Vagina (tissue), 2 donors: Measurements from ENCODE around the gene NHERF2. TPM values are rescaled to one million over a fixed set of nuclear protein-coding genes. Genes with fewer than 3 reads are reported as not detected.

Experiments
- DNase-seq, 2 donors: peaks; one replicate each; pipeline ENCODE4 v3.0.0-alpha.2; 2017; ENCODE audit errors: extremely low spot score in 2 of 2
- H3K27ac ChIP-seq: fragments of 200-600 bp; sonication (generic); one replicate; pipeline ENCODE4 v1.5.1; 2019
- H3K27me3 ChIP-seq: fragments of 200-600 bp; sonication (generic); one replicate; pipeline ENCODE4 v1.5.1; 2019
- H3K36me3 ChIP-seq, 2 donors: fragments of 200-600 bp; sonication (generic); one replicate each; pipeline ENCODE4 v1.5.1; 2017 to 2019
- H3K4me1 ChIP-seq: fragments of 200-600 bp; sonication (generic); one replicate; pipeline ENCODE4 v1.5.1; 2019
- H3K4me3 ChIP-seq, 2 donors: fragments of 200-600 bp; sonication (generic); 1 replicate in 1 of 2; 2 replicates in 1 of 2; pipeline ENCODE4 v1.5.1; 2016 to 2019
- H3K9me3 ChIP-seq: fragments of 200-600 bp; sonication (generic); one replicate; pipeline ENCODE4 v1.5.1; 2019
- CTCF ChIP-seq, 3 experiments: fragments of 450-650 bp in 2 of 3; fragments of 200-600 bp in 1 of 3; sonication (generic) in 1 of 3; IDR thresholded peaks; one replicate each; pipeline ENCODE4 v1.5.1; 2017 to 2019; ENCODE audit warnings: antibody characterized with exemption in 3 of 3, mild to moderate bottlenecking in 2 of 3, moderate library complexity in 2 of 3
- POLR2A ChIP-seq, 2 donors: fragments of 450-650 bp; IDR thresholded peaks; one replicate each; pipeline ENCODE4 v1.6.1; 2017; ENCODE audit warnings: antibody characterized with exemption in 2 of 2, mild to moderate bottlenecking in 2 of 2, moderate library complexity in 2 of 2
- POLR2AphosphoS5 ChIP-seq, 2 donors: sonication (generic); formaldehyde crosslinking; IDR thresholded peaks; one replicate each; pipeline ENCODE4 v1.9.0; 2017; ENCODE audit warnings: antibody characterized with exemption in 2 of 2, mild to moderate bottlenecking in 2 of 2, low read depth in 1 of 2; ENCODE audit not compliant: insufficient read depth in 1 of 2
- intact Hi-C: fragments of 100-400 bp; cut with DNase I; formaldehyde crosslinking; loops from one replicate; pipeline ENCODE4 v1.15.1; 2023
- total RNA-seq: library from RNA; depleted of rRNA; stranded (reverse); fragments of >200 nt; gene quantifications from one replicate; pipeline ENCODE4 v1.2.3, GENCODE V29; 2016

NHERF2 gene
- total RNA-seq, 1 donor from 2014 or later: 44.7 TPM

GRCh38 chr16:1985466-1986150 is 41.1 kb upstream of the NHERF2 start:
- Histone ChIP-seq H3K27ac (no peak overlapping the region), H3K4me1 (peaks cover 27% of the 10 kb centered on the region), H3K27me3 (peaks cover under 1% of the 10 kb centered on the region), H3K36me3 (peaks cover 0 to 13% of the 10 kb centered on the region in 2 donors), H3K4me3 (no peak overlapping the region), H3K9me3 (no peaks in the 10 kb centered on the region)
- intact Hi-C loops: no loop called here
- TF ChIP-seq POLR2AphosphoS5 (IDR thresholded peaks at IDR 0.05; ENCODE audit: insufficient read depth in 1 of 2, low read depth in 1 of 2) (no peak), POLR2A (IDR thresholded peaks at IDR 0.05) (no peak), CTCF (IDR thresholded peaks at IDR 0.05) (no peak)
- DNase-seq: no peak

- H3K4me1 ChIP-seq: peaks cover 43% of the 10 kb centered on the region
- no peak overlapping the region for H3K27ac ChIP-seq
- no peak for DNase-seq
- no peak overlapping the region for H3K4me3 ChIP-seq
- peaks cover 9% of the 10 kb centered on the region for H3K27me3 ChIP-seq
- H3K9me3 ChIP-seq: no peaks in the 10 kb centered on the region
- H3K36me3 ChIP-seq: peaks cover 0 to 13% of the 10 kb centered on the region in 2 donors
- TF ChIP-seq POLR2A (IDR thresholded peaks at IDR 0.05) (no peak), POLR2AphosphoS5 (IDR thresholded peaks at IDR 0.05; ENCODE audit: insufficient read depth in 1 of 2, low read depth in 1 of 2) (no peak), CTCF (IDR thresholded peaks at IDR 0.05) (no peak)
- intact Hi-C loops: no loop called here
These were observed 39.5 kb upstream of the NHERF2 start for GRCh38 chr16:1987198-1987597.

- intact Hi-C loops: no loop called here
- DNase-seq: no peak
- no peaks in the 10 kb centered on the region for H3K9me3 ChIP-seq
- H3K4me3 ChIP-seq: peak within 1 kb of the TSS; percentile 20 to 25
- peaks cover 9% of the 10 kb centered on the region for H3K27me3 ChIP-seq
- peaks cover 0 to 13% of the 10 kb centered on the region in 2 donors for H3K36me3 ChIP-seq
- no peak within 1 kb of the TSS for H3K27ac ChIP-seq
- peaks cover 35% of the 10 kb centered on the region for H3K4me1 ChIP-seq
- TF ChIP-seq POLR2A (IDR thresholded peaks at IDR 0.05) (no peak), POLR2AphosphoS5 (IDR thresholded peaks at IDR 0.05; ENCODE audit: insufficient read depth in 1 of 2, low read depth in 1 of 2) (no peak), CTCF (IDR thresholded peaks at IDR 0.05) (no peak)
These were observed 37.2 kb upstream of the NHERF2 start, which contains the start of gene SYNGR3 for GRCh38 chr16:1989209-1990100. Gene SYNGR3 (plus strand): TSS chr16:1989970. CDS start chr16:1990103, 133 bp downstream.

DNA sequence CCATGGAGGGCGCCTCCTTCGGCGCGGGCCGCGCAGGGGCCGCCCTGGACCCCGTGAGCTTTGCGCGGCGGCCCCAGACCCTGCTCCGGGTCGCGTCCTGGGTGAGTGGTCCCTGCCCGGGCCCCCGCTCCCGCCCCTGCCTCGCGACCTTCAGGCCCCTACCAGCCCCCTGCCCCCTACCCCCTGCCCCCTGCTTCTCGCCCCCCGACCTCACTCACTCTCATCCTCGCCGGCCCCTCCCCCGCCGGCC is 36.7 kb upstream of the NHERF2 start:
- no peak overlapping the region for H3K27ac ChIP-seq
- no peak for DNase-seq
- H3K9me3 ChIP-seq: no peaks in the 10 kb centered on the region
- H3K4me1 ChIP-seq: peaks cover 29% of the 10 kb centered on the region
- TF ChIP-seq POLR2AphosphoS5 (IDR thresholded peaks at IDR 0.05; ENCODE audit: insufficient read depth in 1 of 2, low read depth in 1 of 2) (no peak), CTCF (IDR thresholded peaks at IDR 0.05) (no peak), POLR2A (IDR thresholded peaks at IDR 0.05) (no peak)
- peak overlapping the region; percentile 20 to 25 for H3K4me3 ChIP-seq
- peaks cover 0 to 13% of the 10 kb centered on the region in 2 donors for H3K36me3 ChIP-seq
- intact Hi-C loops: no loop called here
- peaks cover 9% of the 10 kb centered on the region for H3K27me3 ChIP-seq
